A549 (cell line): ENCODE results near the gene MACROD1. TPM values are rescaled to one million over a fixed set of nuclear protein-coding genes. Genes with fewer than 3 reads are reported as not detected.

Experiments
- ATAC-seq, 2 experiments: fragments of 200-7000 bp in 1 of 2; fragments of >200 bp in 1 of 2; cut with Nextera tagmentation in 1 of 2; cut with Tn5 transposase in 1 of 2; 3 replicates each; pipeline versions ENCODE4 v1.8.0 to v1.9.1; 2018 to 2020; ENCODE audit warnings: mild to moderate bottlenecking in 1 of 2, moderate library complexity in 1 of 2
- CTCF ChIA-PET: fragments of 300-600 bp; sonication (Branson Sonifier 250); formaldehyde crosslinking; extraction: SDS; loops from one replicate; lab custom pipeline; 2021; ENCODE audit warnings: antibody characterized with exemption, inconsistent platforms; lab: Yijun Ruan, JAX
- POLR2A ChIA-PET: fragments of 350-600 bp; formaldehyde crosslinking; extraction: SDS; loops from one replicate; lab custom pipeline; 2021; ENCODE audit warnings: antibody characterized with exemption, inconsistent platforms; lab: Yijun Ruan, JAX
- DNase-seq, 2 experiments: peaks; one replicate each; pipeline versions ENCODE4 v3.0.0 to v3.0.0-alpha.2; 2011 to 2016; ENCODE audit warnings: low read depth in 1 of 2, low spot score in 1 of 2
- FAIRE-seq: peaks from 2 replicates; lab custom pipeline; 2011; peaks lifted over from hg19 to GRCh38; lab: Jason Lieb, UNC
- H3K27ac ChIP-seq, 2 experiments: fragments of >200 bp; sonication (Bioruptor Twin); formaldehyde crosslinking; 3 replicates each; pipeline ENCODE4 v1.5.1; 2016 to 2017
- H3K4me1 ChIP-seq: fragments of >200 bp; sonication (Bioruptor Twin); formaldehyde crosslinking; 3 replicates; pipeline ENCODE4 v1.6.1; 2016
- H3K4me2 ChIP-seq: fragments of >200 bp; sonication (Bioruptor Twin); formaldehyde crosslinking; 3 replicates; pipeline ENCODE4 v1.6.1; 2016
- H3K4me3 ChIP-seq: fragments of >200 bp; sonication (Bioruptor Twin); formaldehyde crosslinking; 3 replicates; pipeline ENCODE4 v1.5.1; 2016
- H3K9me3 ChIP-seq: fragments of >200 bp; sonication (Bioruptor Twin); formaldehyde crosslinking; 3 replicates; pipeline ENCODE4 v1.6.1; 2016
- CBX8 ChIP-seq: fragments of 200-600 bp; sonication (generic); IDR thresholded peaks from 2 replicates; pipeline ENCODE4 v1.6.1; 2016
- CEBPB ChIP-seq, 2 experiments: fragments of >200 bp in 1 of 2; sonication (Bioruptor Twin) in 1 of 2; formaldehyde crosslinking in 1 of 2; IDR thresholded peaks; 2 replicates each; pipeline ENCODE4 v1.6.1; 2012 to 2016
- CHD2 ChIP-seq: fragments of 150-350 bp; IDR thresholded peaks from 2 replicates; pipeline ENCODE4 v1.6.1; 2014; ENCODE audit warnings: low read length; ENCODE audit not compliant: partially characterized antibody
- CHD4 ChIP-seq: fragments of 200-600 bp; sonication (generic); IDR thresholded peaks from 2 replicates; pipeline ENCODE4 v1.6.1; 2016; ENCODE audit warnings: antibody characterized with exemption, mild to moderate bottlenecking, borderline replicate concordance
- EHF ChIP-seq: fragments of 250-450 bp; sonication (Bioruptor Pico); IDR thresholded peaks from 2 replicates; pipeline ENCODE4 v1.5.0; 2020; ENCODE audit warnings: mild to moderate bottlenecking
- ESRRA ChIP-seq: fragments of 150-350 bp; IDR thresholded peaks from 2 replicates; pipeline ENCODE4 v1.6.1; 2014; ENCODE audit warnings: mild to moderate bottlenecking, low read length, borderline replicate concordance
- HDAC2 ChIP-seq: fragments of 200-600 bp; sonication (generic); IDR thresholded peaks from 2 replicates; pipeline ENCODE4 v1.6.1; 2016
- HEYL ChIP-seq: fragments of 250-450 bp; sonication (Bioruptor Pico); IDR thresholded peaks from 2 replicates; pipeline ENCODE4 v1.8.0; 2021; ENCODE audit warnings: mild to moderate bottlenecking, moderate library complexity
- HOXB13 ChIP-seq: fragments of 250-450 bp; sonication (Bioruptor Pico); IDR thresholded peaks from 2 replicates; pipeline ENCODE4 v1.5.0; 2020; ENCODE audit warnings: low read depth, mild to moderate bottlenecking, moderate library complexity
- JUNB ChIP-seq: fragments of >200 bp; sonication (Bioruptor Twin); formaldehyde crosslinking; IDR thresholded peaks from 2 replicates; pipeline ENCODE4 v1.6.1; 2016
- NPAS2 ChIP-seq: fragments of 250-450 bp; sonication (Bioruptor Pico); IDR thresholded peaks from 2 replicates; pipeline ENCODE4 v1.8.0; 2022; ENCODE audit warnings: mild to moderate bottlenecking, moderate library complexity, borderline replicate concordance
- RAD21 ChIP-seq, 2 experiments: fragments of >200 bp in 1 of 2; sonication (Bioruptor Twin) in 1 of 2; formaldehyde crosslinking in 1 of 2; IDR thresholded peaks in 1 of 2; conservative IDR thresholded peaks in 1 of 2; 2 replicates in 1 of 2; 3 replicates in 1 of 2; pipeline ENCODE4 v1.6.1; 2012 to 2018; ENCODE audit warnings: inconsistent platforms in 1 of 2
- RCOR1 ChIP-seq: fragments of 150-350 bp; IDR thresholded peaks from 2 replicates; pipeline ENCODE4 v1.6.1; 2014; ENCODE audit warnings: antibody characterized with exemption, low read length, low read depth
- RFX5 ChIP-seq: fragments of 450-650 bp; IDR thresholded peaks from 2 replicates; pipeline ENCODE4 v1.7.1; 2014; ENCODE audit warnings: antibody characterized with exemption, mild to moderate bottlenecking, moderate library complexity
- SMC3 ChIP-seq: fragments of >200 bp; sonication (Bioruptor Twin); formaldehyde crosslinking; IDR thresholded peaks from 3 replicates; pipeline ENCODE4 v1.6.1; 2018; ENCODE audit warnings: inconsistent platforms
- SREBF2 ChIP-seq: fragments of 450-650 bp; IDR thresholded peaks from 2 replicates; pipeline ENCODE4 v1.6.1; 2014; ENCODE audit warnings: mild to moderate bottlenecking, moderate library complexity
- TFCP2L1 ChIP-seq: fragments of 250-450 bp; sonication (Bioruptor Pico); IDR thresholded peaks from 2 replicates; pipeline ENCODE4 v1.5.0; 2021; ENCODE audit warnings: mild to moderate bottlenecking
- ZC3H11A ChIP-seq: fragments of 450-650 bp; IDR thresholded peaks from 2 replicates; pipeline ENCODE4 v1.6.1; 2014; ENCODE audit warnings: antibody characterized with exemption, mild to moderate bottlenecking
- ZNF302 ChIP-seq: fragments of 250-450 bp; sonication (Bioruptor Pico); IDR thresholded peaks from 2 replicates; pipeline ENCODE4 v1.9.0; 2021; ENCODE audit warnings: inconsistent platforms, mild to moderate bottlenecking, moderate library complexity
- WGBS: methylation state at CpG from one replicate; pipeline ENCODE4 v1.1.6; 2017; ENCODE audit errors: missing lambda C conversion rate; 5-methylcytosine and 5-hydroxymethylcytosine counted together
- polyA plus RNA-seq, 4 experiments: library from polyadenylated mRNA; depleted of rRNA in 3 of 4; stranded (reverse); fragments of >200 nt; fragmentation: RNase III in 1 of 4; extraction: RNeasy Plus Mini Kit Qiagen cat#74134 plus additional on column Dnase treatment in 1 of 4; gene quantifications; 2 replicates in 3 of 4; 3 replicates in 1 of 4; pipeline ENCODE4 v1.2.3, GENCODE V29; 2011 to 2017
- TF ChIP-seq, protein P1 (sequence below): fragments of 200-600 bp; sonication (generic); IDR thresholded peaks from 2 replicates; pipeline ENCODE4 v1.6.1; 2016; ENCODE audit warnings: antibody characterized with exemption, mild to moderate bottlenecking, moderate library complexity
- TF ChIP-seq, protein P2 (sequence below): fragments of 450-650 bp; IDR thresholded peaks from 2 replicates; pipeline ENCODE4 v1.6.1; 2014; ENCODE audit warnings: antibody characterized with exemption
- TF ChIP-seq, protein P3 (sequence below): IDR thresholded peaks from 2 replicates; pipeline ENCODE4 v1.6.1; 2012

The MACROD1 gene
- polyA plus RNA-seq, 2 of the 4 experiments (the other 2 are of a cell fraction): 15.1 to 16.6 TPM

DNA sequence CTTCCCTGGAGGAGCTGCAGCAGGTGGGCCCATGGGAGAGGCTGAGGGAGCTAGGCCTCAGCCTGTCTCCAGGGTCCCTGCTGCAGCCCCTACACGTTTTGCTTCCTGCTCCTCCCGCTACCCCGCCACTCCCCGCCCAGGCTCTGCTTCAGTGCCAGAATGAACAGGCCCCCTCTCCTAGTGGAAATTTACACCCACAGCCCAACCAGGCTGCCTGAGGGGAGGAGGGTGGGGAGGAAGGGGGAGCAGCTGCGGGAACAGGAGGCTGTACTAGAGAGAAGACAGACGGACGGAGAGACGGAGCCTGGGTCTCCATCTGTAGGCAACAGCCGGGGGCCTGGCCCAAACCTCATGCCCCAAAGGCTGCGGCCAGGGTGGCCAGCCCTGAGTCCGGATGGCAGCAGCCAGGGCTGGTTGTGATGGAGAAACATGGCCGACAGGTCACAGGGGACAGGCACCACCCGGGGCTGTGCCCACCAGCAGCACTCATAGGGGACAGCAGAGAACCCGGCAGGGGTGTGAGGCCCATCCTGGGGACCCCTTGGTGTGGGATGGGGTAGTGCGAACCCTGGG is 109.6 kb downstream of the MACROD1 start:
- Histone ChIP-seq H3K9me3 (no peaks in the 10 kb centered on the region), H3K27ac (no peak overlapping the region), H3K4me1 (peaks cover 8% of the 10 kb centered on the region; the same call in 2 of the 3 replicates), H3K4me3 (no peak overlapping the region), H3K4me2 (no peak overlapping the region)
- 90% methylated on average over 11 of the region's 15 CpGs for WGBS
- TF ChIP-seq RFX5 (no peak), JUNB (no peak), RAD21 (conservative IDR thresholded peaks at IDR 0.05 in 1 of 2, IDR thresholded peaks at IDR 0.05 in 1 of 2) (no peak), CBX8 (no peak), ZNF302 (no peak), EHF (no peak), CEBPB (IDR thresholded peaks at IDR 0.05) (no peak), TFCP2L1 (CRISPR knock-in tag) (no peak), CHD2 (no peak), ESRRA (no peak), RCOR1 (no peak), HDAC2 (no peak), NPAS2 (CRISPR knock-in tag) (no peak)
- TF ChIP-seq, protein P1, sequence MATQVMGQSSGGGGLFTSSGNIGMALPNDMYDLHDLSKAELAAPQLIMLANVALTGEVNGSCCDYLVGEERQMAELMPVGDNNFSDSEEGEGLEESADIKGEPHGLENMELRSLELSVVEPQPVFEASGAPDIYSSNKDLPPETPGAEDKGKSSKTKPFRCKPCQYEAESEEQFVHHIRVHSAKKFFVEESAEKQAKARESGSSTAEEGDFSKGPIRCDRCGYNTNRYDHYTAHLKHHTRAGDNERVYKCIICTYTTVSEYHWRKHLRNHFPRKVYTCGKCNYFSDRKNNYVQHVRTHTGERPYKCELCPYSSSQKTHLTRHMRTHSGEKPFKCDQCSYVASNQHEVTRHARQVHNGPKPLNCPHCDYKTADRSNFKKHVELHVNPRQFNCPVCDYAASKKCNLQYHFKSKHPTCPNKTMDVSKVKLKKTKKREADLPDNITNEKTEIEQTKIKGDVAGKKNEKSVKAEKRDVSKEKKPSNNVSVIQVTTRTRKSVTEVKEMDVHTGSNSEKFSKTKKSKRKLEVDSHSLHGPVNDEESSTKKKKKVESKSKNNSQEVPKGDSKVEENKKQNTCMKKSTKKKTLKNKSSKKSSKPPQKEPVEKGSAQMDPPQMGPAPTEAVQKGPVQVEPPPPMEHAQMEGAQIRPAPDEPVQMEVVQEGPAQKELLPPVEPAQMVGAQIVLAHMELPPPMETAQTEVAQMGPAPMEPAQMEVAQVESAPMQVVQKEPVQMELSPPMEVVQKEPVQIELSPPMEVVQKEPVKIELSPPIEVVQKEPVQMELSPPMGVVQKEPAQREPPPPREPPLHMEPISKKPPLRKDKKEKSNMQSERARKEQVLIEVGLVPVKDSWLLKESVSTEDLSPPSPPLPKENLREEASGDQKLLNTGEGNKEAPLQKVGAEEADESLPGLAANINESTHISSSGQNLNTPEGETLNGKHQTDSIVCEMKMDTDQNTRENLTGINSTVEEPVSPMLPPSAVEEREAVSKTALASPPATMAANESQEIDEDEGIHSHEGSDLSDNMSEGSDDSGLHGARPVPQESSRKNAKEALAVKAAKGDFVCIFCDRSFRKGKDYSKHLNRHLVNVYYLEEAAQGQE: no peak
- TF ChIP-seq, protein P2, sequence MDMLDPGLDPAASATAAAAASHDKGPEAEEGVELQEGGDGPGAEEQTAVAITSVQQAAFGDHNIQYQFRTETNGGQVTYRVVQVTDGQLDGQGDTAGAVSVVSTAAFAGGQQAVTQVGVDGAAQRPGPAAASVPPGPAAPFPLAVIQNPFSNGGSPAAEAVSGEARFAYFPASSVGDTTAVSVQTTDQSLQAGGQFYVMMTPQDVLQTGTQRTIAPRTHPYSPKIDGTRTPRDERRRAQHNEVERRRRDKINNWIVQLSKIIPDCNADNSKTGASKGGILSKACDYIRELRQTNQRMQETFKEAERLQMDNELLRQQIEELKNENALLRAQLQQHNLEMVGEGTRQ: no peak
- no peak for FAIRE-seq
- ChIA-PET CTCF (interaction anchor here (0.6 to 2.1 kb wide), 2 partner anchors 96 to 213 kb away, joined by 4 to 6 read pairs; no protein-coding TSS in a partner anchor), POLR2A (no interaction called here)
- no peak for ATAC-seq
- DNase-seq: no peak

DNA sequence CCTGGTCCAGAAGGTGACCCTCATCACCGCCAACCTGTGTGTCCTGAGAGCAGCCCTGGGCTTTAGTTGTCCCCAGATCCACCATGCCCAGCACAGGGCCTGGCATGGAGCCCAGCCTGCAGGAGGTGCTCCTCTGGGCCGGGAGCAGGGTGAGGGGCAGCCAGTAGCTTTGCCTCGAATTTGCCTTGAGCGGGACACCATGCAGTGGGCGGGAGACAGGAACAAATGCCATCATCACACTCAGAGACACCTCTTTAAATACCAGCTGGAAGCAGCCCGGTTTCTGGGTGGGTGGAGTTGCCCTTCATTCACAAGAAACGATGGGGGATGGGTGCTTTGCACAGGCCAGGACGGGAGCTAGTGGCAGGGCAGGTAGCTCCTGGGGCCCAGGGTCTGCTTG is 110.8 kb downstream of the MACROD1 start:
- Histone ChIP-seq H3K9me3 (no peaks in the 10 kb centered on the region), H3K4me2 (no peak overlapping the region), H3K4me1 (no peaks in the 10 kb centered on the region), H3K27ac (no peak overlapping the region), H3K4me3 (no peak overlapping the region)
- 64% methylated on average over 8 of the region's 8 CpGs for whole genome bisulfite sequencing
- TF ChIP-seq HOXB13 (CRISPR knock-in tag) (no peak), CHD4 (no peak), RAD21 (conservative IDR thresholded peaks at IDR 0.05 in 1 of 2, IDR thresholded peaks at IDR 0.05 in 1 of 2) (no peak), SREBF2 (no peak), TFCP2L1 (CRISPR knock-in tag) (no peak), SMC3 (no peak), HEYL (CRISPR knock-in tag) (no peak), JUNB (no peak), ZC3H11A (no peak)
- TF ChIP-seq, protein P3, sequence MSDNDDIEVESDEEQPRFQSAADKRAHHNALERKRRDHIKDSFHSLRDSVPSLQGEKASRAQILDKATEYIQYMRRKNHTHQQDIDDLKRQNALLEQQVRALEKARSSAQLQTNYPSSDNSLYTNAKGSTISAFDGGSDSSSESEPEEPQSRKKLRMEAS: no peak
- ChIA-PET CTCF (interaction anchor here (1.0 to 2.1 kb wide), 2 partner anchors 18 to 98 kb away, joined by 3 to 6 read pairs; no protein-coding TSS in a partner anchor), POLR2A (no interaction called here)
- ATAC-seq (no peak), DNase-seq (no peak), FAIRE-seq (no peak)
